DND-41 (cell line): Measurements from ENCODE around the gene RDH5.

Experiments used
- ATAC-seq: fragments of 200-7000 bp; cut with Tn5 transposase; 3 replicates; pipeline ENCODE4 v1.9.1; 2021; ENCODE audit warnings: low read depth; ENCODE audit not compliant: insufficient read depth
- DNase-seq: peaks from one replicate; pipeline ENCODE4 v3.0.0-alpha.2; 2020
- H2AFZ ChIP-seq: 2 replicates; pipeline ENCODE4 v1.6.0; 2012; ENCODE audit warnings: low read depth, low read length
- H3K27ac ChIP-seq: 2 replicates; pipeline ENCODE4 v1.5.1; 2012; ENCODE audit warnings: low read length, inconsistent platforms
- H3K27me3 ChIP-seq: fragments of 200-600 bp; sonication (generic); 2 replicates; pipeline ENCODE4 v1.6.0; 2012; ENCODE audit warnings: low read length, mild to moderate bottlenecking, inconsistent platforms; ENCODE audit not compliant: insufficient read depth, poor library complexity
- H3K36me3 ChIP-seq: 2 replicates; pipeline ENCODE4 v1.5.1; 2012; ENCODE audit warnings: low read length, inconsistent platforms; ENCODE audit not compliant: insufficient read depth
- H3K4me1 ChIP-seq: 2 replicates; pipeline ENCODE4 v1.5.1; 2012; ENCODE audit warnings: mild to moderate bottlenecking, low read length; ENCODE audit not compliant: insufficient read depth
- H3K4me2 ChIP-seq: 2 replicates; pipeline ENCODE4 v1.6.0; 2012; ENCODE audit warnings: mild to moderate bottlenecking, moderate library complexity, low read length, inconsistent platforms; ENCODE audit not compliant: insufficient read depth
- H3K4me3 ChIP-seq, 2 experiments: fragments of 200-600 bp in 1 of 2; shearing (Covaris generic) in 1 of 2; 2 replicates each; pipeline ENCODE4 v1.5.1; 2012 to 2016; ENCODE audit warnings: inconsistent platforms in 2 of 2, low read length in 2 of 2, mild to moderate bottlenecking in 2 of 2, low read depth in 1 of 2, moderate library complexity in 1 of 2
- H3K79me2 ChIP-seq: 2 replicates; pipeline ENCODE4 v1.6.0; 2012; ENCODE audit warnings: low read length, inconsistent platforms; ENCODE audit not compliant: insufficient read depth
- H3K9ac ChIP-seq: 2 replicates; pipeline ENCODE4 v1.6.0; 2012; ENCODE audit warnings: low read depth, mild to moderate bottlenecking, inconsistent platforms, low read length, moderate library complexity
- H3K9me3 ChIP-seq: 2 replicates; pipeline ENCODE4 v1.5.1; 2012; ENCODE audit warnings: low read length, moderate library complexity, mild to moderate bottlenecking, inconsistent platforms; ENCODE audit not compliant: insufficient read depth, severe bottlenecking
- H4K20me1 ChIP-seq: 2 replicates; pipeline ENCODE4 v1.6.0; 2012; ENCODE audit warnings: low read length; ENCODE audit not compliant: insufficient read depth
- CTCF ChIP-seq: IDR thresholded peaks from 2 replicates; pipeline ENCODE4 v1.5.1; 2012; ENCODE audit warnings: borderline replicate concordance, low read length, moderate library complexity, mild to moderate bottlenecking; ENCODE audit not compliant: poor library complexity, severe bottlenecking; ENCODE audit errors: extremely low read depth
- EZH2 ChIP-seq: IDR thresholded peaks from 3 replicates; pipeline ENCODE4 v1.6.1; 2012; ENCODE audit warnings: borderline replicate concordance, low read depth, mild to moderate bottlenecking, moderate library complexity, low read length, inconsistent platforms; ENCODE audit not compliant: severe bottlenecking

The RDH5 gene

GRCh38 chr12:55682087-55682796 is 38.0 kb upstream of the RDH5 start:
- Histone ChIP-seq H3K27ac (no peak overlapping the region), H3K9me3 (no peaks in the 10 kb centered on the region), H3K9ac (no peak overlapping the region), H3K36me3 (no peaks in the 10 kb centered on the region), H3K4me2 (no peak overlapping the region), H3K4me3 (no peak overlapping the region), H4K20me1 (no peaks in the 10 kb centered on the region), H3K79me2 (no peaks in the 10 kb centered on the region), H2AFZ (no peak overlapping the region), H3K4me1 (no peaks in the 10 kb centered on the region), H3K27me3 (peaks cover 16% of the 10 kb centered on the region)
- DNase-seq (no peak), ATAC-seq (no peak)
- TF ChIP-seq CTCF (no peak), EZH2 (no peak)

- H3K27me3 ChIP-seq = peaks cover 16% of the 10 kb centered on the region
- no peaks in the 10 kb centered on the region for H4K20me1 ChIP-seq
- H3K27ac ChIP-seq = no peak overlapping the region
- DNase-seq (no peak), ATAC-seq (no peak)
- no peaks in the 10 kb centered on the region for H3K36me3 ChIP-seq
- H3K4me2 ChIP-seq = no peak overlapping the region
- H3K9me3 ChIP-seq = no peaks in the 10 kb centered on the region
- H2AFZ ChIP-seq = no peak overlapping the region
- no peaks in the 10 kb centered on the region for H3K79me2 ChIP-seq
- no peak overlapping the region for H3K9ac ChIP-seq
- no peak for TF ChIP-seq CTCF
- TF ChIP-seq EZH2 = no peak
- H3K4me3 ChIP-seq = no peak overlapping the region
- H3K4me1 ChIP-seq = no peaks in the 10 kb centered on the region
Measured at GRCh38 chr12:55683676-55684075, 36.5 kb upstream of the RDH5 start.

GRCh38 chr12:55684761-55685370 is 35.3 kb upstream of the RDH5 start:
- Histone ChIP-seq H3K4me1 (no peaks in the 10 kb centered on the region), H2AFZ (no peak overlapping the region), H3K9ac (no peak overlapping the region), H3K36me3 (no peaks in the 10 kb centered on the region), H4K20me1 (no peaks in the 10 kb centered on the region), H3K79me2 (no peaks in the 10 kb centered on the region), H3K9me3 (no peaks in the 10 kb centered on the region), H3K4me3 (no peak overlapping the region), H3K27me3 (peaks cover 12% of the 10 kb centered on the region), H3K4me2 (no peak overlapping the region), H3K27ac (no peak overlapping the region)
- DNase-seq (no peak), ATAC-seq (no peak)
- TF ChIP-seq EZH2 (no peak), CTCF (no peak)
